Measurements from ENCODE around the gene USP9X.

GRCh38 chrX:41224605-41225004 lies 139.4 kb downstream of the USP9X start:
- TF ChIP-seq GATA2 (IDR thresholded peaks at IDR 0.05; ENCODE audit: low read depth, low read length) (no peak), GATA3 (IDR thresholded peaks at IDR 0.05; ENCODE audit: low read depth, low read length) (no peak)
